ENCODE measurements around the gene RAD51B.
A peak's percentile ranks its signal among the peaks of the same experiment; 100 is the strongest.

RAD51B gene

DNA sequence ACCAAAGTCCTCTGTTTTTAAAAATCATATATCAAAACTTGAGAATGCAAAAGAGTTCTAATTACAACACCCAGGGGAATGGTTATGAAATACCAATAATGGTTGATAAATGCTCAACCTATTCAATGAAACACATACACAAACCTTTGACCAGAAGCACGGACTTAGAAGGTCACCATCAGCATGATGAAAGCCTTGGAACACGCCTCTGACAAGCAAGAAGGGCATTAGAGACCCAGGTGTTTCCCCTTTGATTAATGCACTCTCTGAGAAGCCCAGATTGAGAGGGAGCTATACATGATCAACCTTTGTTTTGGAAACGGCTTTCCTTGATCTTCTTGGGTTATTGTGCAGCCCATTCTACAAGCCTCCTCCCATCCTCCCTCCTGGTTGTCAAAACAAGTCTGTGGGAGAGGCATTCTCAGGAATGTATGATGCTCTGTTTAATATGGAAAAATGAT, 904.3 kb downstream of the RAD51B start:
- no peak for DNase-seq (ENCODE audit: low read depth in 3 of 3)

DNA sequence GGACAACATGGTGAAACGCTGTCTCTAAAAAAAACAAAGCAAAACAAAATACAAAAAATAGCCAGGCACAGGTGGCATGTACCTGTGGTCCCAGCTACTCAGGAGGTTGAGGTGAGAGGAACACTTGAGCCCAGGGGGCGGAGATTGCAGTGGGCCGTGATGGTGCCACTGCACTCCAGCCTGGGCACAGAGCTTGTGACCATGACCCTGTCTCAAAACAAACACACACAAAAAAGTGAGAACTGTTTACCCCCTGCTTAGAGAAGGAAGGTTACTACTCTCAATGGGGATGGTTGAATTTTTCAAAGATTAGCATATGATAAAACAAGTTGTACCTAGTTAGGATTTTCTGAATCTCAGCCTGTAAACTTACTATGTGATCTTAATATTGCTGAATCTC, 905.3 kb downstream of the RAD51B start:
- no peak for DNase-seq (ENCODE audit: low read depth in 3 of 3)

DNA sequence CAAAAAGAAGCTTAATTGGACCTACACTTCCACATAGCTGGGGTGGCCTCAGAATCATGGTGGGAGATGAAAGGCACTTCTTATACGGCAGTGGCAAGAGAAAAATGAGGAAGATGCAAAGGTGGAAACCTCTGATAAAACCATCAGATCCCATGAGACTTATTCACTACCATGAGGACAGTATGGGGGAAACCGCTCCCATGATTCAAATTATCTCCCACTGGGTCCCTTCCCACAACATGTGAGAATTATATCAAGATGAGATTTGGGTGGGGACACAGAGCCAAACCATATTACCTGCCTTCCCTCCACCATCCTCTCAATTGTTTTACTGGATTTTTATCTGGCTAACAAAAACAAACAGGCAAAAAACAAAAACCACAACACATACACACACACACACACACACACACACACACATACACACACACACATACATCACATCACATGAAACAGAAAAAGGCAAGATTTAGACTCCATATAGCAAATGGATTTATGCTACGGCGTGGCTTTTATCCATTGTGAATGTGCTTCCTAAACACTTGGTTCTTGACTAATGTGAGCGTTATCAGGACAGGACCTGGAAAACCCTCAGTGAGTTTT, 906.6 kb downstream of the RAD51B start:
- no peak for DNase-seq (ENCODE audit: low read depth in 3 of 3)

DNA sequence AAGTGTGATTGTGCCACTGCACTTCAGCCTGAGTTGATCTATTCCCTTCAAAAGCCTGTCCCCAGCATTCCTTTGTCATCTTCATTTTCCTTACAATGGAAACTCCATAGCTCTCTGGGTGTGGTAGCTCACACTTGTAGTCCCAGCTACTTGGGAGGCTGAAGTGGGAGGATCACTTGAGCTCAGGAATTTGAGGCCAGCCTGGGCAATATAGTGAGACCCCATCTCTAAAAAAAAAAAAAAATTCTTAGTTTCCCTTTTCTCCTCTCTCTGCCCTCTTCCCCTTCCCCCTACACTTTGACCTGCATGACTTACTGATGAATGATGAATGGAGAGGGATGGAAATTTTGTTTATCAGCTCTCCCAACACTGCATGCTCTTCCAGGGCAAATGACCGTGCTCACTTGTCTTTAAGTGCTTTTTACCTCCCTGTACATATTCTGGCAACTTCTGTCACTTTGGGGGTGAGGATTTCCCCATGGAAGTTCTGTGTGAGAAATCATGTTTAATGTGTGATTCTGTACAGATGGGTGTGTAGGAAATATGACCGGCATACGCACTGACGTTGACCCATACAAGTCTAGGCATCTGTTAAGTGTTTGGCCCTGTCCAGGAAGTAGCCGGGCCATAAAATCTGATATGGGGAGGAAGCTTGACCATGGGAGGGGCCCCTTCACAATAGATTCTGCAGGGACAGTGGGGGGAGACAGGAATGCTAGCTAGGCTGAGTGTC, 907.9 kb downstream of the RAD51B start:
- DNase-seq (ENCODE audit: low read depth in 3 of 3), result no peak

DNA sequence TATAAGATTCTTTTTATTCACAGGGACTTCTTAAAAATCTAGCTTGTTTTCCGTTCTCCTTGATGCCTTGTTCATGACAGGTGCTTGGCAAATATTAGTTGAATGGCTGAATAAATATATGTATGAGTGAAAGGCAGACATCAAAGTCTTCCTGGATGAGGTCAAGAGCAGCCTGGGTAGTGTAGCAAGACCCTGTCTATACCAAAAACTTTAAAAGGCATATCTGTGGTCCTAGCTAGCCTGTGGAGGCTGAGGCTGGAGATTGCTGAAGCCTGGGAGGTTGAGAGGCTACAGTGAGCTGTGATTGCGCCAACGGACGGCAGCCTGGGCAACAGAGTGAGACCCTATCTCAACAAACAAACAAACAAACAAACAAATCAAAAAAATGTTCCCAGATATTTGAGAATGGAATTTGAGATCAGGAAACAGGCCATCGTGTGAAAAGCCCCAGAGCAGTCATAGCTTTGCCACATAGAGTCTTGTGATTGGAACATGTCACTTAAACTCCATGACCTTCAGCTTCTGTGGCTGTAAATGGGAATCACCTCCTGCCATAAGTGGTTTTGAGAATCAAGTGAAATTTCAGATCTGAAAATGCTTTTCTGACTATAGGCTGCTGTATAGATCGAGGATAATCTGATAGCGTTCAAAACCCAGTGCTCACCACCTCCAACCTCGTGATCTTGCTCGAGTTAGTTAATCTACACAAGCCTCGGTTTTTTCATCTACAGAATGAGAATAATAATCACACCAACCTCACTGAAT, 908.9 kb downstream of the RAD51B start:
- no peak for DNase-seq (ENCODE audit: low read depth in 3 of 3)

DNA sequence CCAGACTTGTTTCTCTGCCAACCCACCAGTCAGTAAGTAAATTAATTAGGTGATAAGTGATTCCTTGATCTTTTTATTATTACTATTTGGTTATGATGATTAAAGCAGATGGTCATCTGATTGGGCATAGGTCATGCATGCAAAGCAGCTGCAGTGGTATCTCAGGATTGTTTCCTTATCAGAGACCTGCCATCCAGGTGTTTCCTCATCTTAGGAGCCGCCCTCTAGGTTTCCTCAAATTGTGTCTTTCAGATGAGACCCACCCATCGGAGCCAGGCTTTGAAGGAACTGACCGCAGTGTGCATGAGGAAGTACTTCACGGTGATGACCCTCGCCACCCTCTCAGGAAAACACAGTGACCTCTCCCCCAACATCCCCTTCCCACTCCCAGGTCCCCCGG, 910.0 kb downstream of the RAD51B start:
- no peak for DNase-seq (ENCODE audit: low read depth in 3 of 3)

DNA sequence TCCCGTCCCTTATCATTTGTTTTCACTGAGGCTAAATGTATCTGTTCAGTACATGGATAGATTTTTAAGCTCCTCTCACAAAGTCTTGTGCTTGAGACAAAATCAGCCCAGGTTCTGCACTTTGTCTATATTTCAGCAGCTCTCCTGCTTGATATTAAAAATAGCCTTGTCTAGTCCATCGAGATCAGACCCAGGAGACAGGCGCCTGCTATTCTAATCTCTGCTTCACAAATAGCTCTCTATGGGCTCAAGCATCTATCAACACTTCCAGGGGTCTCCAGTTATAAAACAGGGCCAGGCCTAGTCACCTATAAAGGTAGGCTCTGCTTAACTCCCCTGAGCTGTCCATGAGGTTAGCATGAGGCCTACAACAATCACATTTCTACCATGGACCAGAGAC, 910.8 kb downstream of the RAD51B start:
- no peak for DNase-seq (ENCODE audit: low read depth in 3 of 3)

DNA sequence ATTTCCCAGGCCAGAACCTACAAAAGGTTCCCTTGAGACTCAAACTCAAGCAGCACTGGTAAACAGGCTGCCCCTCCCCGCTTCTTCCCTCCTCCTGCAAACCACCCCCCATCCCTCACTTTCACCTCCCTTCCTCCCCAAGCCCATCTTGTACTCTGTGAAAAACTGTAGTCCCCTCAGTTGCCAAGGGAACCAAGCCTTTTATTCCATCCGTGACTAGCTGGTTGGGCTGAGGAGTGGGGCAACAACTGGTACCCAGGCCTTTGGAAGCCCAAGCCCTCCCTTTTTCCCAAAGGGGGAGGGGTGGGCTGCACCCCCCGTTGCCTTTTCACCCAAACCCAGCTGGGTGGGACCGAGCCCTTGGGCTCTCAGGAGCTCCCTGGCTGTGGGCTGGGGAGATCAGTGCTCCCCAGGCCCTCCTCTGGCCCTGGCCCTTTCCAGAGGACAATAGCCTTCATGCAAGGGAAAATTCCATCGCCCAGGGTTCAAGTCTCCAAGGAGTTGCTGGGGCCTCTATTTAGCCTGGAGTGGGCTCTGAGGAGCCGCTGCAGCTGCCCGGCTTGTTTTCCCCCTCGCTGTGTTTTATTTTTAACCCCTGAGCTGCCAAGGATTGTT, 911.3 kb downstream of the RAD51B start:
- DNase-seq (ENCODE audit: low read depth in 3 of 3), result no peak

DNA sequence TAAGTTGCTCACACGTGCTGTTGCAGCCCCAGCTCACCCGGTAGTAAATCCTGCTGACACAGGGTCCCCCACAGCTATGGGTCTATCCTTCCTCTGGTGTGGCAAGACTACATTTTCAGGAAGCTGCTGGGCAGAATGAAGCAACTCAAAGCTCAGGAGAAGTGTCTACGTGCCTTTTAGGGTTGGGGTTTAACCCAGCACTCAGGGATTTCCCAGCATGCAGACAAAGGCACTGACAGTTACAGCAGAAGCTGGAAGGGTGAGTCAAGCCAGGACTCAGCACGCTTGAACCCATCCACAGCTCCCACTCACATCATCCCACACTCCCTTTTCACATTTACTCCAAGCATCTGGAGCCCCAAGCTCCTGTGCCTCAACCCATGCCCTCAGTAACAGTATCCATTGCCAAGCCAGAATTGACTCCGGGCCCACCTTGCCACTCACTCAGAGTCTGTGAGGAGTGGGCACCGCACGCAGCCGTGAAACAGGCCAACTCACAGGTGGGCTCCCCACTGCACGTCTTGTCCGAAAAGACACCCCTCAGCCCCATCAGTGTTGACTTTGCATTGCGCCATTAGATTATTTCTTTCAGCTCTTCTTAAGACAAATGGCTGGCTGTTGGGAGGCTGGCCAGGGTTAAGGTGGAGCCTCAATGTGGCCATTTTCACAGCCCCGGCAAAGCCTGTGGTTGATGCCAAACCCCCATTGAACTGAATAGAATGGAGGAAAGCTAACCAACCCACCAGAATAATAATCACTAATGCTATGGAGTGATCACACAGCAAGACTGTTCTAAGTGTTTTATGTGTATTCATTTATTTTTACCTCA, 913.7 kb downstream of the RAD51B start:
- no peak for DNase-seq (ENCODE audit: low read depth in 3 of 3)

DNA sequence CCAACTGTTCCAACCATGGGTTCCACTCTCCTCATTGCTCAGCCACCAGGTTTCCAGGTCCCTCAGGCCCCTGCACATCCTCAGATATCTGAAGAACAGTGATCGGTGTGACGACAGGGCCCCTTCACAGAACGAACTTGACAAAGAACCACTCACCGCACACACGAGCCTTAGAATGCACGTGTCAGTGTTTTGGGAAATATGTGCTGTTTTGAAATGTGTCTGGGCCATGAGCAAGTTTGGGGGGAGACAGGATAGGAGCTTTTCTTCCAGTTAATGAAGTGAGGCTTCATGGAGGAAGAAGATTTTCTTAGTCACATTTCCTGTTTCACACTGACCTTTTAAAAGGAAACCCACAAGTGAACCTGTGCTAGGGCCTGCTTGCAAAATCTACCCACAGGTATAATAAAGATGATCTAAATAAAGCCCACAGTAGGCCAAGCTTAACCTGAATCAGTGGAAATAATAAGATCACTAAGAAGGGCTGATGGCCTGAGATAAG, 914.7 kb downstream of the RAD51B start:
- peak in 2 of 3 experiments; percentile 9 to 36 for DNase-seq (ENCODE audit: low read depth in 3 of 3)

DNA sequence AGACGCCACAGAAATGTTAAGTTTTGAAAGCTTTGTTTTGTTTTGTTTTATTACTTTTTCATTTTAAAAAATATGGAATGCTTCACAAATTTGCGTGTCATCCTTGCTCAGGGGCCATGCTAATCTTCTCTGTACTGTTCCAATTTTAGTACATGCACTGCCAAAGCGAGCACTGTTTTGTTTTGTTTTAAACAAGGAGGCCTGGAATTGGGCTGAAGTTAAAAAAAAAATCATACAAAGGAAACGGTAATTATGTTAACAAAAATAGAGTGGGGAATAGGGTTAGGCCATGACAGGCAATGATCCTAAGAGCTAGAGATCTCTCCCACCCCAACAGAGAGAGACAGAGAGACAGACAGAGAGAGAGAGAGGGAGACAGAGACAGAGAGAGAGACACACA, 916.3 kb downstream of the RAD51B start:
- DNase-seq (ENCODE audit: low read depth in 3 of 3), result no peak

DNA sequence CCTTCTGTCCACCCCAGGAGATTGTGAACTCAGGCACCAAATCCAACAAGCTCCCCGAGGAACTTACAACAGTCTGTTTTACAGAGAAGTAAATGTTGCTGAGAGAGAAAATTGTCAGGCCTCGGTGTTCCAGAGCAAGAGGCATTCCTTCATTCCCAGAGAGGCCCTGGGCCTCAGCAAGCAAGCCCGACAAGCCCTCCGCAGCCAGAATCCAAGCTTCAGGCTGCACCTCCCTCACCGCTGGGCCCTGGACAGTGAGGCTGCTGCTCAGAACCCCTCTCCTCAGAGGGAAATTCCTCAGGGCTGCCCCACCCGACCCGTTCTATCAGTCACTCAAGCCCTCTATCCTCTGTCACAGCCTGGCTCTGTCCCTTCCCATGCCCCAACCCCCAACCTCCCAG, 916.9 kb downstream of the RAD51B start:
- no peak for DNase-seq (ENCODE audit: low read depth in 3 of 3)

DNA sequence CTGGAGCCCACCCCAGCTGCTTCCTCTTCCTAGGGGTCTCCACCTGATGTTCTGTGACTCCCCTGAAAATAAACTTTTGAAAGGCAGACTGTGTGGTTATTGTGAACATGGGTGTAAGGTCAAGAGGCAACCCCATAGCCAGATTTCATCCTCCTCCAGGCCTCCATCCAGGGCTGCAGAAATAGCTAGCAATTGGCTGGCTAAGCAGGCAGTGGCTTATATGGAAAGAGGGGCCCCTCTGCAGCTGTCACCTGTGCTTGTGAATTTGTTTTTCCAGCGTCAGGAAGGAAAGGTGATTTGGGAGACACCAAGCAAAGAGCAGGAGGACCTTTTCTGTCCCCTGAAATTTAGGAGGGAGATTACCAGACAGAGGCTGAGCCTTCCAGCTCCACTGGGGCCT, 917.5 kb downstream of the RAD51B start:
- DNase-seq (ENCODE audit: low read depth in 3 of 3), result no peak

DNA sequence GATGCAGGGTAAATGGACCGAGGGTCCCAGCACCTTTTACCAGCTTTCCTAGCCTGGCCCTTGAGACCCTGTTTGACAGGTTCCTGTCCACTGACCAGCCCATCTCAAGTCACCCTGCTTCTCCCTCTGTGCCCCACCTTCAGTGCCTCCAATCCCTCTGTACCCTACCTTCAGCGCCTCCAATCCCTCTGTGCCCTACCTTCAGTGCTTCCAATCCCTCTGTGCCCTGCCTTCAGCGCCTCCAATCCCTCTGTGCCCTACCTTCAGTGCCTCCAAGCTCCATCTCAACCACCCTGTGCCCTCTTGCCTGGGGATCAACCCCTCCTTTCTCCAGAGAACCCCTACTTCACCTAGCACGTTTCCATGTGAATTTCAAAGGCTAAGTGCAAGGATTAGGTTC, 919.0 kb downstream of the RAD51B start:
- no peak for DNase-seq (ENCODE audit: low read depth in 3 of 3)

DNA sequence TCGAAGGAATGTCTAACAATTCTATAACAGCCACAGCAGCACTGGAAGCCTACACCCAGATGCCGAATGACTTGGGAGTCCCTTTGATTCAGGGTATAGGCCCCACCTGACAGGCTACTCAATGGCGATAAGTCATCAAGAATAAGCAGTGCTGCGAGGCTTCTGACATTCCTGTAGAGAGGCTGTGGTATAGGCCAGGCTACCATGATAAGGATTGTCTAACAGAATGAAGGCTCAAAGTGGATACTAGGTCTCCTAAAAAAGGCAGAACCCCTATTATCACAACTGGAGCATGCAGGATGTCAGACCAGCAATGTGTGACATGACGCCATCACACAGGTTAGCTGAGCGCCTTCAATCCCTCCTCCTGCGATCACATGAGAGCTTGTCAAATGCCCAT, 920.1 kb downstream of the RAD51B start:
- DNase-seq (ENCODE audit: low read depth in 3 of 3), result no peak

DNA sequence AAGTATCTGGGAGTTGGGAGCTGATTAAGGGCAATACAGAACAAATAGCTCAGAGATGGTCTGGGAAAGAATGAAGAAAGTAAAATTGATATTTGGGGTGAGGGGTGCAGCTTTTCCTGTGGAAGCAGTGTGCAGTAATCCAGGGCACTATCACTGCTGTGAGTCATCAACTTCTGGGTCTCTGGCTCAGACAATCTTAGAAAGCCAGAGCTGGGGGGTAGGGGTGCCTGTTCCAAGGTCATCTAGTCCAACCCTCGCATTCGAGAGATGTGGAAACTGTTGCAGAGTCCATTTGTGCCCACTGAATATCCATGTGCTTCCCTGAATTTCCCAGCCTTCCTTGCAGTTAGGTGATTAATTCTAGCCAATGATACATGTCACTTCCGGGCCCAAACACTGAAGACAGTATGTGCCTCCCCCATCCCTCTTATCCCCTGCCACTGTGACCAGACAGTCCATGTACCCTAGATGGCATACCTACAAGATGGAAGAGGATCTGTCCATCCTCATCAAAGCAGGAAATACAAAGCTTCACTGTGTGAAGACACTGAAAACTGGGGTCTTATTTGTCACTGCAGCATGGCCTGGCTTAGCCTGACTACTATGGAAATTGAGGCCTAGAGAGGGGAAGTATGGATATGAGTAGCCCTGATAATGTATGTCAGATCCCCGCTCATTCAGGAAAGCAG, 921.4 kb downstream of the RAD51B start:
- DNase-seq (ENCODE audit: low read depth in 3 of 3), result no peak

DNA sequence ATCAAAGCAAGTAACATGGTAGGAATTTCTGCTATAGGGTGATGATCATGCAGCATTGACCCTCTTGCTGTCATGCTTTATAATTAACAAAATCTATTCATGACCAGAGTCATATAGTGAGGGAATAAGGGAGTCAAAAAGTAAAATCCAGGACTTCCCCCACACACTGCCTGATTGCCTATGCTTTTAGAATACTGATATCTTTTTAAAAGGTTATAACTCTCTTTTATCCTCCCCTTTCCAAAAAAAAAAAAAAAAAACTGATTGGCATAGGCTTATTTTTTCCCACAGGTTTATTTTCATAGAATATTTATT, 921.9 kb downstream of the RAD51B start:
- DNase-seq (ENCODE audit: low read depth in 3 of 3), result no peak

DNA sequence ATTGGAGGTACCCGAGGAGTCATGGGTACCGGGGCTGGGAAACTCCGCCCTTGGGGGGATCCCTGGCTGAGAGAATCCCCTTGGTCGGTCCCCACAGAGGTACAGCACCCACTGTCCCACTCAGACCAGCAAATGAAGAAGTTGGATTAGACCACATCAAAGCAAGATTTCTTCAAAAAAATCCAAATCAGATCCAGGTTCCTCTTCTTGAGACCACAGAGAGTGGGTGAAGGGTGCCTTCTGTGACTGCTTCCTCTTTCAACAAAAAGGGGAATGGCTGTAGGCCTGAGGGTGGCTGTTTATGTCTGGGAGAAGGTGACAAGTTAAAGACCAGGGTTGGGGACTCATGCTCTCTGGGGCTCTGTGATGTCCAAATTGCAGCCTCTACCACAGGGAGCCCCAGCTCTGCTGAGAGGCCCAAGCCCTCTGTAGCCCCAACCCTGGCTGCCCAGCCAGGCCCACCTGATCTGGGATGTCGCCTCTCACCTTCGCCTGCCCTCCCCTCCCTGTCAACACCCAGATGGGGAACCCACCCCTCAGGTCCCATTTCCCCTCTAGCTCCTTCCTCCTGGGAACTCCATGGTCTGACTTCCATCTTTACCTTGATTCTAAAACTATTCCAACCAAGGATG, 922.4 kb downstream of the RAD51B start:
- DNase-seq (ENCODE audit: low read depth in 3 of 3), result no peak

DNA sequence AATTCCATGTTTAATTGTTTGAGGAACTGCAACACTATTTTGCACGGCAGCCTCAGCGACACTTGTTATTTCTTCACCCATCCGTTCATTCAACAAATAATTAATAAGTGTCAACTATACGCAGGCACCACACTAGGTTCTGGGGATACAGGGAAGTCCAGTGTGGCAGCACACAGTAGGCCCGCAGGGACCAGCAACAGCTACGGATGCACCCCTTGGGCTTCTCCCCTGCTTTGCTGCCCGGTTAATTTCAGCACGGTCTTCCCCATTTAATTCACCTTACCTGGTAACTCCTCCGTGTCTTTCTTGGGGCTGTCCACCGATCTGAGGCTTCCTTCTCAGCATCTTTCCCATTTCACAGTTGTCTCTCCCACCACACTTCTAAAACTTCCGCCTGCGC, 925.0 kb downstream of the RAD51B start:
- DNase-seq (ENCODE audit: low read depth in 3 of 3), result no peak

DNA sequence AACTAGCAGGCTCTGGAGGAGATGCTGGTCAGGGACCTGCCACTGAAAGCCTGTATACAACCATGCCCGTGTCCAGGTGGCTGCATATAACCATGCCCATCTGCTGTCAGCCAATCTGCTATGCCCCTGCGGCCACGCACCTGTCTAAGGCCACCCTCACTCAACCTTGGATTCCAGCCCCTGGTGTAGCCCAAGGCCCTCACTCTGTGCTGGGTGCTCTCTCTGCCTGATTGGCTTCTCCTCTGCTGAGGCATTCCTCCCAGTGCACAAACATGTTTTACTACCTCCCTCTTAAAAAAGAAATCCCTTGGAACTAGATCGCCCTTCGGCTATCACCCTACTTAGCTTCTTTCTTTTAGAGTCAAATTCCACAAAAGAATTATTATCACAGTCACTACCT, 927.8 kb downstream of the RAD51B start:
- no peak for DNase-seq (ENCODE audit: low read depth in 3 of 3)

DNA sequence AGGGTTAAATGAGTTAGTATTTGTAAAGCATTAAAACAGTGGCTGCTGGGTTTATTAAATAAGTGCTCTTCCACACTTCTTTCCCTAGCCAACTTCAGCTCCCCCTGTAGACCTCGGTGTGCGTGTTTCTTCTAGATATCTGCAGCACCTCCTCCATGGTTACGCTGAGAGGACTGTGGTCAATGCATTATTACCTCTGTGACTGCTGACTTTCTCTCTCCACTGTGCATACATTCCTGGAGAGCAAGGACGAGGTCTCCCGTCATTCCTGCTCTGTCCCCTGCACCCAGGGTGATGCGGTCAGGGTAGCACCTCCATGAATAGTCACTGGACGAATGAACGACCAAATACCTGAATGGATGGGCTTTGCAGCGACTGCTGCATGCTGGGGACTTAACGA, 928.7 kb downstream of the RAD51B start:
- DNase-seq (ENCODE audit: low read depth in 3 of 3), result no peak

Data from stimulated activated CD4-positive, alpha-beta T cell treated with anti-CD3 and anti-CD28 coated beads, TNF-alpha, amount 100 ng/mL, for 4 hours (primary cell).